Suprapubic skin (tissue), 4 donors: ENCODE data around the gene MUSTN1. TPM values are rescaled to one million over a fixed set of nuclear protein-coding genes. Genes with fewer than 3 reads are reported as not detected.

Experiments used
- DNase-seq, 2 donors: peaks; one replicate each; pipeline ENCODE4 v3.0.0-alpha.2; 2019; ENCODE audit warnings: low spot score in 2 of 2
- H3K27ac ChIP-seq: fragments of 200-600 bp; sonication (generic); one replicate; pipeline ENCODE4 v1.5.1; 2019
- H3K27me3 ChIP-seq: fragments of 200-600 bp; sonication (generic); one replicate; pipeline ENCODE4 v1.5.1; 2019
- H3K36me3 ChIP-seq: fragments of 200-600 bp; sonication (generic); one replicate; pipeline ENCODE4 v1.5.1; 2019
- H3K4me1 ChIP-seq: fragments of 200-600 bp; sonication (generic); one replicate; pipeline ENCODE4 v1.5.1; 2019
- H3K4me3 ChIP-seq: fragments of 200-600 bp; sonication (generic); one replicate; pipeline ENCODE4 v1.5.1; 2019; ENCODE audit warnings: mild to moderate bottlenecking
- H3K9me3 ChIP-seq: fragments of 200-600 bp; sonication (generic); one replicate; pipeline ENCODE4 v1.5.1; 2019
- CTCF ChIP-seq, 2 donors: fragments of 200-600 bp in 1 of 2; fragments of 450-650 bp in 1 of 2; sonication (generic) in 1 of 2; IDR thresholded peaks; one replicate each; pipeline ENCODE4 v1.5.1; 2016 to 2019; ENCODE audit warnings: antibody characterized with exemption in 2 of 2, mild to moderate bottlenecking in 1 of 2, moderate library complexity in 1 of 2
- EP300 ChIP-seq: sonication (generic); formaldehyde crosslinking; IDR thresholded peaks from one replicate; pipeline ENCODE4 v1.6.1; 2017; ENCODE audit warnings: antibody characterized with exemption
- POLR2A ChIP-seq, 2 donors: fragments of 450-650 bp; IDR thresholded peaks; one replicate each; pipeline ENCODE4 v1.6.1; 2017; ENCODE audit warnings: antibody characterized with exemption in 2 of 2, mild to moderate bottlenecking in 2 of 2, moderate library complexity in 2 of 2
- POLR2AphosphoS5 ChIP-seq, 3 donors: sonication (generic); formaldehyde crosslinking; IDR thresholded peaks; one replicate each; pipeline ENCODE4 v1.6.1; 2017; ENCODE audit warnings: antibody characterized with exemption in 3 of 3
- WGBS: methylation state at CpG from one replicate; pipeline ENCODE4 v1.1.5; 2018; 5-methylcytosine and 5-hydroxymethylcytosine counted together
- total RNA-seq, 4 donors: library from RNA; depleted of rRNA; stranded (reverse); fragments of >200 nt; gene quantifications; one replicate each; pipeline ENCODE4 v1.1.0, GENCODE V29; 2016

Gene MUSTN1
- total RNA-seq, 4 donors from 2014 or later = 1.6 to 14.5 (median 8.3) TPM

- 88% methylated on average over 7 of the region's 7 CpGs for WGBS
- H3K36me3 ChIP-seq = peaks cover 50% of the 10 kb centered on the region
- no peak for DNase-seq
- H3K9me3 ChIP-seq = no peaks in the 10 kb centered on the region
- no peaks in the 10 kb centered on the region for H3K27me3 ChIP-seq
- H3K4me3 ChIP-seq = no peak overlapping the region
- TF ChIP-seq POLR2AphosphoS5 (IDR thresholded peaks at IDR 0.05) (no peak), EP300 (no peak), CTCF (IDR thresholded peaks at IDR 0.05) (no peak), POLR2A (IDR thresholded peaks at IDR 0.05) (no peak)
- H3K27ac ChIP-seq = no peak overlapping the region
- peaks cover 28% of the 10 kb centered on the region for H3K4me1 ChIP-seq
These were observed 12.9 kb upstream of the MUSTN1 start for GRCh38 chr3:52847726-52848125.

GRCh38 chr3:52847241-52847640, 12.4 kb upstream of the MUSTN1 start:
- peaks cover 51% of the 10 kb centered on the region for H3K36me3 ChIP-seq
- no peaks in the 10 kb centered on the region for H3K27me3 ChIP-seq
- DNase-seq = no peak
- no peak for TF ChIP-seq CTCF (IDR thresholded peaks at IDR 0.05)
- TF ChIP-seq EP300 = no peak
- TF ChIP-seq POLR2AphosphoS5 (IDR thresholded peaks at IDR 0.05) = no peak
- TF ChIP-seq POLR2A (IDR thresholded peaks at IDR 0.05) = no peak
- H3K4me1 ChIP-seq = peaks cover 31% of the 10 kb centered on the region
- WGBS = 90% methylated on average over 6 of the region's 6 CpGs
- H3K4me3 ChIP-seq = no peak overlapping the region
- no peaks in the 10 kb centered on the region for H3K9me3 ChIP-seq
- no peak overlapping the region for H3K27ac ChIP-seq

GRCh38 chr3:52846432-52846965, 11.7 kb upstream of the MUSTN1 start:
- Histone ChIP-seq H3K4me1 (peaks cover 31% of the 10 kb centered on the region), H3K27ac (no peak overlapping the region)

GRCh38 chr3:52845691-52846431, 11.0 kb upstream of the MUSTN1 start:
- no peak for DNase-seq
- H3K9me3 ChIP-seq = no peaks in the 10 kb centered on the region
- H3K36me3 ChIP-seq = peaks cover 51% of the 10 kb centered on the region
- H3K27ac ChIP-seq = peak overlapping the region; percentile 58
- TF ChIP-seq POLR2AphosphoS5 (IDR thresholded peaks at IDR 0.05) (no peak), CTCF (IDR thresholded peaks at IDR 0.05) (peak in 1 of 2 donors; percentile 36)
- H3K27me3 ChIP-seq = no peaks in the 10 kb centered on the region
- 72% methylated on average over 7 of the region's 7 CpGs for WGBS
- no peak overlapping the region for H3K4me3 ChIP-seq
- H3K4me1 ChIP-seq = peaks cover 31% of the 10 kb centered on the region

More at GRCh38 chr3:52846432-52846965, 11.7 kb upstream of the MUSTN1 start:
- Histone ChIP-seq H3K4me3 (no peak overlapping the region), H3K27me3 (no peaks in the 10 kb centered on the region), H3K36me3 (peaks cover 51% of the 10 kb centered on the region), H3K9me3 (no peaks in the 10 kb centered on the region)
- TF ChIP-seq CTCF (IDR thresholded peaks at IDR 0.05) (no peak), EP300 (no peak), POLR2A (IDR thresholded peaks at IDR 0.05) (no peak), POLR2AphosphoS5 (IDR thresholded peaks at IDR 0.05) (no peak)
- DNase-seq = no peak
- 78% methylated on average over 15 of the region's 15 CpGs for WGBS

GRCh38 chr3:52845157-52845556, 10.3 kb upstream of the MUSTN1 start:
- peaks cover 31% of the 10 kb centered on the region for H3K4me1 ChIP-seq
- H3K27ac ChIP-seq = peak overlapping the region; percentile 58
- whole genome bisulfite sequencing = 51% methylated on average over 6 of the region's 6 CpGs
- H3K27me3 ChIP-seq = no peaks in the 10 kb centered on the region
- no peak overlapping the region for H3K4me3 ChIP-seq
- DNase-seq = no peak
- H3K9me3 ChIP-seq = no peaks in the 10 kb centered on the region
- TF ChIP-seq POLR2AphosphoS5 (IDR thresholded peaks at IDR 0.05) (no peak), EP300 (no peak), CTCF (IDR thresholded peaks at IDR 0.05) (no peak), POLR2A (IDR thresholded peaks at IDR 0.05) (no peak)
- peaks cover 51% of the 10 kb centered on the region for H3K36me3 ChIP-seq
